ENCODE results near the gene CCDC157. TPM values are rescaled to one million over a fixed set of nuclear protein-coding genes. Genes with fewer than 3 reads are reported as not detected.
A peak's percentile ranks its signal among the peaks of the same experiment; 100 is the strongest.

Gene CCDC157
- polyA plus RNA-seq, 1 donor from 2014 or later: 32.2 TPM

- H3K27ac ChIP-seq (ENCODE audit: low read length): no peak within 1 kb of the TSS
Observed at GRCh38 chr22:30386960-30387827, 30.4 kb downstream of the CCDC157 start, which contains the start of gene RNF215. Gene RNF215, minus strand, starts transcription at chr22:30387411. Its CDS starts 98 bp downstream, at chr22:30387313.

More at GRCh38 chr22:30386960-30387827, 30.4 kb downstream of the CCDC157 start, which contains the start of gene RNF215:
- Histone ChIP-seq H3F3A (ENCODE audit: insufficient read depth, low read length, poor library complexity, severe bottlenecking) (no peaks in the 10 kb centered on the region), H3K9me2 (ENCODE audit: insufficient read depth, low read length) (no peaks in the 10 kb centered on the region), H3K4me3 (ENCODE audit: low read length) (peak within 1 kb of the TSS; percentile 63), H3K4me2 (ENCODE audit: low read length) (no peak within 1 kb of the TSS), H3K9ac (ENCODE audit: low read length) (peak within 1 kb of the TSS; percentile 55), H3K9me3 (ENCODE audit: low read length) (no peaks in the 10 kb centered on the region), H3K79me2 (replicated peaks; ENCODE audit: insufficient read depth, low read length) (no peaks in the 10 kb centered on the region), H2AFZ (ENCODE audit: low read depth, low read length) (peak within 1 kb of the TSS; percentile 8), H4K20me1 (ENCODE audit: insufficient read depth) (no peaks in the 10 kb centered on the region), H3K27me3 (ENCODE audit: insufficient read depth, low read depth, low read length) (no peaks in the 10 kb centered on the region), H3K36me3 (ENCODE audit: insufficient read depth, low read length) (no peaks in the 10 kb centered on the region)
- TF ChIP-seq EZH2 (IDR thresholded peaks at IDR 0.05; ENCODE audit: borderline replicate concordance, insufficient read depth, low read length, poor library complexity, severe bottlenecking) (no peak), SMC3 (conservative IDR thresholded peaks at IDR 0.05; ENCODE audit: poor library complexity) (peak; percentile 82), POLR2AphosphoS5 (IDR thresholded peaks at IDR 0.05) (no peak), REST (IDR thresholded peaks at IDR 0.05; ENCODE audit: borderline replicate concordance) (no peak), EP300 (conservative IDR thresholded peaks at IDR 0.05; ENCODE audit: poor library complexity, severe bottlenecking) (no peak), CTCF (IDR thresholded peaks at IDR 0.05; ENCODE audit: poor library complexity, severe bottlenecking) (peak; percentile 82), RAD21 (conservative IDR thresholded peaks at IDR 0.05) (peak; percentile 78), TAF1 (IDR thresholded peaks at IDR 0.05; ENCODE audit: low read depth) (no peak), MXI1 (conservative IDR thresholded peaks at IDR 0.05; ENCODE audit: poor library complexity, severe bottlenecking) (no peak)
